IMR-90 (cell line): ENCODE measurements around the gene RNF175. TPM values are rescaled to one million over a fixed set of nuclear protein-coding genes. Genes with fewer than 3 reads are reported as not detected.

Experiments used
- ATAC-seq: fragments of 200-7000 bp; cut with Tn5 transposase; 2 replicates; pipeline ENCODE4 v1.9.1; 2020; ENCODE audit warnings: low read depth, mild to moderate bottlenecking, moderate library complexity
- BruUV-seq: library from RNA; stranded (reverse); fragments of 400-500 nt; replicated peaks from 2 replicates; lab custom pipeline; 2021; lab: Mats Ljungman, UMichigan
- CTCF ChIA-PET: fragments of 300-600 bp; formaldehyde crosslinking; extraction: SDS; loops from one replicate; lab custom pipeline; 2021; ENCODE audit warnings: antibody characterized with exemption; lab: Yijun Ruan, JAX
- POLR2A ChIA-PET: fragments of 300-600 bp; sonication (Branson Sonifier 250); formaldehyde crosslinking; loops from one replicate; lab custom pipeline; 2022; ENCODE audit warnings: antibody characterized with exemption; ENCODE audit not compliant: unreplicated experiment; lab: Charles Lee
- DNase-seq: peaks from one replicate; pipeline ENCODE4 v3.0.0; 2013
- H2AFZ ChIP-seq: replicated peaks from 2 replicates; pipeline ENCODE3; 2013; ENCODE audit warnings: low read length, mild to moderate bottlenecking; ENCODE audit not compliant: poor library complexity
- H2AK5ac ChIP-seq: 2 replicates; pipeline ENCODE4 v1.6.1; 2013; ENCODE audit warnings: low read depth, low read length, inconsistent platforms
- H2AK9ac ChIP-seq: replicated peaks from 2 replicates; pipeline ENCODE3; 2013; ENCODE audit warnings: mild to moderate bottlenecking, low read depth, low read length, moderate library complexity; ENCODE audit not compliant: poor library complexity
- H2BK120ac ChIP-seq: 2 replicates; pipeline ENCODE4 v1.6.1; 2013; ENCODE audit warnings: low read depth, low read length, inconsistent platforms
- H2BK15ac ChIP-seq: 3 replicates; pipeline ENCODE4 v1.6.1; 2013; ENCODE audit warnings: low read depth, low read length, inconsistent platforms
- H2BK20ac ChIP-seq: 2 replicates; pipeline ENCODE4 v1.6.1; 2013; ENCODE audit warnings: low read depth, mild to moderate bottlenecking, inconsistent platforms, low read length, moderate library complexity
- H2BK5ac ChIP-seq: 2 replicates; pipeline ENCODE4 v1.6.1; 2013; ENCODE audit warnings: mild to moderate bottlenecking, low read depth, low read length, inconsistent platforms; ENCODE audit not compliant: poor library complexity, severe bottlenecking
- H3K14ac ChIP-seq: replicated peaks from 2 replicates; pipeline ENCODE4 v1.6.1; 2013; ENCODE audit warnings: low read depth, low read length, inconsistent platforms
- H3K18ac ChIP-seq: 2 replicates; pipeline ENCODE4 v1.6.1; 2013; ENCODE audit warnings: low read depth, low read length, control low read depth
- H3K23ac ChIP-seq: 2 replicates; pipeline ENCODE4 v1.6.1; 2013; ENCODE audit warnings: low read depth, low read length, inconsistent platforms
- H3K27ac ChIP-seq: 2 replicates; pipeline ENCODE4 v1.5.1; 2013; ENCODE audit warnings: mild to moderate bottlenecking, control low read depth, low read length; ENCODE audit not compliant: insufficient read depth
- H3K27me3 ChIP-seq: 2 replicates; pipeline ENCODE4 v1.6.1; 2013; ENCODE audit warnings: low read length; ENCODE audit not compliant: control insufficient read depth, insufficient read depth
- H3K36me3 ChIP-seq: 2 replicates; pipeline ENCODE4 v1.6.1; 2013; ENCODE audit warnings: low read length, mixed read lengths; ENCODE audit not compliant: control insufficient read depth, insufficient read depth
- H3K4ac ChIP-seq: 2 replicates; pipeline ENCODE4 v1.6.1; 2013; ENCODE audit warnings: low read depth, low read length, inconsistent platforms
- H3K4me1 ChIP-seq: 2 replicates; pipeline ENCODE4 v1.6.1; 2013; ENCODE audit warnings: low read length, mixed read lengths; ENCODE audit not compliant: control insufficient read depth, insufficient read depth
- H3K4me2 ChIP-seq: 2 replicates; pipeline ENCODE4 v1.6.1; 2013; ENCODE audit warnings: low read depth, mild to moderate bottlenecking, control low read depth, low read length, moderate library complexity
- H3K4me3 ChIP-seq: 2 replicates; pipeline ENCODE4 v1.5.1; 2013; ENCODE audit warnings: low read depth, mild to moderate bottlenecking, control low read depth, low read length, moderate library complexity; ENCODE audit not compliant: insufficient read depth
- H3K56ac ChIP-seq: 2 replicates; pipeline ENCODE4 v1.6.1; 2013; ENCODE audit warnings: low read length, inconsistent platforms; ENCODE audit not compliant: insufficient read depth; ENCODE audit errors: extremely low read depth
- H3K79me1 ChIP-seq, 2 experiments: 2 replicates each; pipeline ENCODE4 v1.6.1; 2013; ENCODE audit warnings: low read length in 2 of 2, inconsistent platforms in 1 of 2, low read depth in 1 of 2
- H3K9ac ChIP-seq: 2 replicates; pipeline ENCODE4 v1.6.1; 2013; ENCODE audit warnings: low read depth, low read length, control low read depth
- H3K9me1 ChIP-seq: 2 replicates; pipeline ENCODE4 v1.6.1; 2013; ENCODE audit warnings: low read length, inconsistent platforms; ENCODE audit not compliant: insufficient read depth
- H3K9me3 ChIP-seq: 2 replicates; pipeline ENCODE4 v1.6.1; 2013; ENCODE audit warnings: low read length; ENCODE audit not compliant: control insufficient read depth, insufficient read depth
- H4K20me1 ChIP-seq: 2 replicates; pipeline ENCODE4 v1.6.1; 2013; ENCODE audit warnings: low read length, inconsistent platforms; ENCODE audit not compliant: insufficient read depth
- H4K5ac ChIP-seq: 2 replicates; pipeline ENCODE4 v1.6.1; 2013; ENCODE audit warnings: mild to moderate bottlenecking, low read depth, low read length, control low read depth
- H4K8ac ChIP-seq, 2 experiments: 2 replicates each; pipeline ENCODE4 v1.6.1; 2013; ENCODE audit warnings: low read depth in 2 of 2, low read length in 2 of 2, control low read depth in 1 of 2, inconsistent platforms in 1 of 2
- H4K91ac ChIP-seq: 2 replicates; pipeline ENCODE4 v1.6.1; 2013; ENCODE audit warnings: low read depth, low read length, inconsistent platforms; ENCODE audit not compliant: insufficient read depth
- CHD1 ChIP-seq: IDR thresholded peaks from 2 replicates; pipeline ENCODE4 v1.6.1; 2012; ENCODE audit warnings: low read depth, low read length, improper control_type of control experiment
- CTCF ChIP-seq: conservative IDR thresholded peaks from 2 replicates; pipeline ENCODE4 v1.5.1; 2012; ENCODE audit warnings: mild to moderate bottlenecking, low read depth, low read length, improper control_type of control experiment
- FOS ChIP-seq: fragments of 150-350 bp; IDR thresholded peaks from 2 replicates; pipeline ENCODE4 v1.6.1; 2016; ENCODE audit warnings: low read depth, low read length
- MAFK ChIP-seq: IDR thresholded peaks from 2 replicates; pipeline ENCODE4 v1.6.1; 2012; ENCODE audit warnings: low read depth, low read length, improper control_type of control experiment
- MXI1 ChIP-seq: IDR thresholded peaks from 2 replicates; pipeline ENCODE4 v1.6.1; 2012; ENCODE audit warnings: low read depth, mild to moderate bottlenecking, low read length, moderate library complexity, borderline replicate concordance
- NFE2L2 ChIP-seq: fragments of 150-350 bp; IDR thresholded peaks from 2 replicates; pipeline ENCODE4 v1.6.1; 2016; ENCODE audit warnings: low read depth, mild to moderate bottlenecking, low read length
- POLR2A ChIP-seq: IDR thresholded peaks from 2 replicates; pipeline ENCODE4 v1.6.1; 2012; ENCODE audit warnings: mild to moderate bottlenecking, low read depth, low read length
- RAD21 ChIP-seq: IDR thresholded peaks from 2 replicates; pipeline ENCODE4 v1.6.1; 2012; ENCODE audit warnings: low read length, improper control_type of control experiment
- RFX5 ChIP-seq: IDR thresholded peaks from 2 replicates; pipeline ENCODE4 v1.8.0; 2012; ENCODE audit warnings: low read depth, mild to moderate bottlenecking, low read length, moderate library complexity
- SMC3 ChIP-seq: fragments of 150-350 bp; IDR thresholded peaks from 2 replicates; pipeline ENCODE4 v1.6.1; 2016; ENCODE audit warnings: low read depth, mild to moderate bottlenecking, antibody characterized with exemption, low read length, moderate library complexity
- USF2 ChIP-seq: fragments of 150-350 bp; IDR thresholded peaks from 2 replicates; pipeline ENCODE4 v1.6.1; 2017; ENCODE audit warnings: mild to moderate bottlenecking, antibody characterized with exemption, low read length, low read depth
- WGBS, 2 experiments: methylation state at CpG; one replicate each; pipeline versions ENCODE4 v1.1.5 to v1.1.7; 2013; ENCODE audit warnings: missing lambda C conversion rate in 2 of 2; ENCODE audit not compliant: insufficient read length in 1 of 2; ENCODE audit errors: extremely low coverage in 2 of 2; 5-methylcytosine and 5-hydroxymethylcytosine counted together
- dilution Hi-C: fragments of 300-500 bp; cut with HindIII; formaldehyde crosslinking; loops from one replicate; pipeline ENCODE4 v1.14.3; 2018; ENCODE audit warnings: low sequenced_read_pairs; ENCODE audit not compliant: unreplicated experiment
- in situ Hi-C: fragments of 300-500 bp; cut with MboI; formaldehyde crosslinking; loops from 3 replicates; pipeline ENCODE4 v1.14.3; 2019; ENCODE audit warnings: low sequenced_read_pairs, inconsistent platforms, mixed read lengths
- intact Hi-C: fragments of 100-400 bp; cut with micrococcal nuclease; formaldehyde crosslinking; loops from 2 replicates; pipeline ENCODE4 v1.10.0; 2022
- polyA plus RNA-seq, 3 experiments: library from polyadenylated mRNA; depleted of rRNA; stranded (reverse); fragments of >200 nt; gene quantifications; 2 replicates each; pipeline ENCODE4 v1.2.3, GENCODE V29; 2012; ENCODE audit warnings: low replicate concordance in 1 of 3
- total RNA-seq: library from RNA; depleted of rRNA; stranded (reverse); fragments of >200 nt; gene quantifications from 2 replicates; pipeline ENCODE4 v1.2.3, GENCODE V29; 2012

Gene RNF175
- total and polyA plus RNA-seq, 2 of the 4 experiments (the other 2 are of a cell fraction), result not detected

- no peak overlapping the region for H2BK20ac ChIP-seq
- H2BK5ac ChIP-seq, result no peak overlapping the region
- no peaks in the 10 kb centered on the region for H3K9me3 ChIP-seq
- H3K4me2 ChIP-seq, result no peak overlapping the region
- H4K8ac ChIP-seq, result no peak overlapping the region
- no peak overlapping the region for H3K4ac ChIP-seq
- H4K20me1 ChIP-seq, result no peaks in the 10 kb centered on the region
- no peak overlapping the region for H4K91ac ChIP-seq
- no peak overlapping the region for H4K5ac ChIP-seq
- no peak overlapping the region for H2AK9ac ChIP-seq
- no peak for TF ChIP-seq MAFK
- no peak for TF ChIP-seq RFX5
- no peak for TF ChIP-seq NFE2L2
- TF ChIP-seq RAD21, result no peak
- no peak for TF ChIP-seq POLR2A
- no peak for TF ChIP-seq CHD1
- no peak for TF ChIP-seq CTCF
- no peak for TF ChIP-seq FOS
- TF ChIP-seq MXI1, result no peak
- no peak for TF ChIP-seq USF2
- TF ChIP-seq SMC3, result no peak
- no peak overlapping the region for H3K56ac ChIP-seq
- ATAC-seq (no peak), DNase-seq (no peak)
- H3K36me3 ChIP-seq, result no peaks in the 10 kb centered on the region
- intact Hi-C loops (no loop called here), in situ Hi-C loops (no loop called here), dilution Hi-C loops (no loop called here)
- H3K27ac ChIP-seq, result no peak overlapping the region
- no peak overlapping the region for H2BK15ac ChIP-seq
- no peak overlapping the region for H3K14ac ChIP-seq
- ChIA-PET CTCF (no interaction called here), POLR2A (no interaction called here)
- BruUV-seq, result no TSS peak
- no peak overlapping the region for H2BK120ac ChIP-seq
- no peak overlapping the region for H2AFZ ChIP-seq
- no peak overlapping the region for H3K9ac ChIP-seq
- peaks cover 62% of the 10 kb centered on the region for H3K27me3 ChIP-seq
- no peak overlapping the region for H2AK5ac ChIP-seq
- H3K79me1 ChIP-seq, result no peaks in the 10 kb centered on the region
- no peaks in the 10 kb centered on the region for H3K9me1 ChIP-seq
- no peak overlapping the region for H3K4me3 ChIP-seq
- no peak overlapping the region for H3K23ac ChIP-seq
- no peak overlapping the region for H3K18ac ChIP-seq
- 82% methylated on average over 7 of the region's 10 CpGs; no CpG with 5 or more reads in 1 of the 2 experiments for WGBS, 2 experiments
- no peaks in the 10 kb centered on the region; the same call in 1 of the 2 replicates for H3K4me1 ChIP-seq
Measured at GRCh38 chr4:153790500-153790865, 30.7 kb upstream of the RNF175 start.
